Smooth muscle cell (in vitro differentiated cells): ENCODE results near the gene CR2. TPM values are rescaled to one million over a fixed set of nuclear protein-coding genes. Genes with fewer than 3 reads are reported as not detected.

ENCODE experiments used
- polyA plus RNA-seq: library from polyadenylated mRNA; unstranded; fragments of >200 nt; fragmentation: Nextera tagmentation; extraction: Ambion mirVana; gene quantifications from 2 replicates; pipeline ENCODE4 v1.2.1, GENCODE V29; 2016
- total RNA-seq: library from RNA; depleted of rRNA; stranded (reverse); fragments of >200 nt; gene quantifications from 2 replicates; pipeline ENCODE4 v1.2.3, GENCODE V29; 2014

CR2 gene
- total and polyA plus RNA-seq, 2 experiments from 2014 or later, result not detected

Other genes with a start within 250 kb of the CR2 start
- 38.9 and 46.5 TPM in 2 replicates for gene CD55, start 132.7 kb upstream of the CR2 start, total RNA-seq
- 23.9 and 27.9 TPM in 2 replicates for gene CD55, start 132.7 kb upstream of the CR2 start, polyA plus RNA-seq
- gene CR1, start 41.8 kb downstream of the CR2 start, total RNA-seq, result 0.04 TPM in 1 of 2 replicates, not detected in the other
- gene CR1, start 41.8 kb downstream of the CR2 start, polyA plus RNA-seq, result 0.25 TPM in 1 of 2 replicates, not detected in the other
- gene CR1L, start 190.8 kb downstream of the CR2 start, total RNA-seq, result not detected in 2 replicates
- gene CR1L, start 190.8 kb downstream of the CR2 start, polyA plus RNA-seq, result 0.95 TPM in 1 of 2 replicates, not detected in the other